ENCODE measurements around the gene SLC5A11.
A peak's percentile ranks its signal among the peaks of the same experiment; 100 is the strongest.

SLC5A11 gene

GRCh38 chr16:24829153-24829552, 16.6 kb upstream of the SLC5A11 start:
- Histone ChIP-seq H3K4me3 (no peak overlapping the region), H3K9me3 (replicated peaks in 1 of 11) (no peaks in the 10 kb centered on the region), H3K36me3 (peaks cover 38 to 70% (median 46%) of the 10 kb centered on the region in 11 experiments), H3K9ac (no peak overlapping the region), H3K4me2 (no peak overlapping the region), H3K27me3 (no peaks in the 10 kb centered on the region), H3K27ac (no peak overlapping the region), H3K4me1 (no peaks in the 10 kb centered on the region), H4K20me1 (peaks cover 0 to 18% (median 0%) of the 10 kb centered on the region in 11 experiments; a peak in 6 of 22 replicates)
- TF ChIP-seq Cebpa-rat (IDR thresholded peaks at IDR 0.05) = no peak

- Histone ChIP-seq H3K36me3 (peaks cover under 1 to 31% (median 4%) of the 10 kb centered on the region in 11 experiments; a peak in 15 of 22 replicates), H3K4me1 (peaks cover 0 to 5% (median under 1%) of the 10 kb centered on the region in 10 experiments; a peak in 9 of 20 replicates), H4K20me1 (peaks cover 0 to 6% (median 0%) of the 10 kb centered on the region in 11 experiments; a peak in 2 of 22 replicates), H3K4me3 (no peak overlapping the region), H3K9ac (no peak overlapping the region), H3K27me3 (no peaks in the 10 kb centered on the region), H3K9me3 (replicated peaks in 1 of 11) (no peaks in the 10 kb centered on the region), H3K27ac (no peak overlapping the region), H3K4me2 (no peak overlapping the region)
- no peak for TF ChIP-seq Cebpa-rat (IDR thresholded peaks at IDR 0.05)
Observed at GRCh38 chr16:24833352-24833751, 12.4 kb upstream of the SLC5A11 start.

GRCh38 chr16:24834459-24835335, 11.1 kb upstream of the SLC5A11 start:
- Histone ChIP-seq H3K4me2 (no peak overlapping the region), H3K27me3 (no peaks in the 10 kb centered on the region), H3K9ac (no peak overlapping the region), H4K20me1 (peaks cover 0 to 6% (median 0%) of the 10 kb centered on the region in 11 experiments; a peak in 2 of 22 replicates), H3K4me3 (no peak overlapping the region), H3K36me3 (peaks cover 0 to 17% (median 0%) of the 10 kb centered on the region in 11 experiments; a peak in 6 of 22 replicates), H3K9me3 (replicated peaks in 1 of 11) (no peaks in the 10 kb centered on the region), H3K4me1 (peaks cover 0 to 16% (median 7%) of the 10 kb centered on the region in 10 experiments; a peak in 9 of 20 replicates), H3K27ac (no peak overlapping the region)
- TF ChIP-seq Cebpa-rat (IDR thresholded peaks at IDR 0.05) = no peak

- Histone ChIP-seq H4K20me1 (peaks cover 0 to 6% (median 0%) of the 10 kb centered on the region in 11 experiments; a peak in 2 of 22 replicates), H3K4me3 (no peak overlapping the region), H3K27me3 (no peaks in the 10 kb centered on the region), H3K9me3 (replicated peaks in 1 of 11) (no peaks in the 10 kb centered on the region), H3K4me2 (no peak overlapping the region), H3K36me3 (peaks cover 0 to 15% (median 0%) of the 10 kb centered on the region in 11 experiments; a peak in 4 of 22 replicates), H3K9ac (no peak overlapping the region), H3K27ac (no peak overlapping the region), H3K4me1 (peaks cover 0 to 16% (median 7%) of the 10 kb centered on the region in 10 experiments; a peak in 9 of 20 replicates)
- no peak for TF ChIP-seq Cebpa-rat (IDR thresholded peaks at IDR 0.05)
Observed at GRCh38 chr16:24836836-24837235, 8.9 kb upstream of the SLC5A11 start.

GRCh38 chr16:24837969-24838368, 7.8 kb upstream of the SLC5A11 start:
- Histone ChIP-seq H3K36me3 (peaks cover 0 to 6% (median 0%) of the 10 kb centered on the region in 11 experiments; a peak in 3 of 22 replicates), H4K20me1 (peaks cover 0 to 6% (median 0%) of the 10 kb centered on the region in 11 experiments; a peak in 2 of 22 replicates), H3K9ac (no peak overlapping the region), H3K27ac (no peak overlapping the region), H3K4me2 (no peak overlapping the region), H3K4me3 (no peak overlapping the region), H3K4me1 (peaks cover 0 to 16% (median 7%) of the 10 kb centered on the region in 10 experiments; a peak in 9 of 20 replicates), H3K27me3 (no peaks in the 10 kb centered on the region), H3K9me3 (replicated peaks in 1 of 11) (no peaks in the 10 kb centered on the region)
- no peak for TF ChIP-seq Cebpa-rat (IDR thresholded peaks at IDR 0.05)

GRCh38 chr16:24838554-24839266, 7.1 kb upstream of the SLC5A11 start:
- TF ChIP-seq Cebpa-rat (IDR thresholded peaks at IDR 0.05) = no peak
- Histone ChIP-seq H3K4me3 (no peak overlapping the region), H3K9me3 (replicated peaks in 1 of 11) (no peaks in the 10 kb centered on the region), H3K36me3 (peaks cover 0 to 4% (median 0%) of the 10 kb centered on the region in 11 experiments; a peak in 1 of 22 replicates), H3K4me1 (peaks cover 0 to 16% (median 7%) of the 10 kb centered on the region in 10 experiments; a peak in 9 of 20 replicates), H3K27ac (peak overlapping the region in 2 of 11 experiments; percentile 9; a peak in 1 of 22 replicates), H4K20me1 (peaks cover 0 to 6% (median 0%) of the 10 kb centered on the region in 11 experiments; a peak in 2 of 22 replicates), H3K4me2 (peak overlapping the region in 5 of 11 experiments; percentile 27 to 51 (median 39); a peak in 9 of 22 replicates), H3K27me3 (no peaks in the 10 kb centered on the region), H3K9ac (no peak overlapping the region)

- Histone ChIP-seq H3K36me3 (peaks cover 0 to 4% (median 0%) of the 10 kb centered on the region in 11 experiments; a peak in 1 of 22 replicates), H3K9ac (no peak overlapping the region), H3K4me1 (peaks cover 0 to 16% (median 7%) of the 10 kb centered on the region in 10 experiments; a peak in 9 of 20 replicates), H3K27me3 (no peaks in the 10 kb centered on the region), H3K9me3 (replicated peaks in 1 of 11) (no peaks in the 10 kb centered on the region), H3K27ac (no peak overlapping the region), H4K20me1 (no peaks in the 10 kb centered on the region; a peak in 1 of 22 replicates), H3K4me3 (no peak overlapping the region), H3K4me2 (peak overlapping the region in 4 of 11 experiments; percentile 35 to 51 (median 40); a peak in 6 of 22 replicates)
- TF ChIP-seq Cebpa-rat (IDR thresholded peaks at IDR 0.05) = no peak
Observed at GRCh38 chr16:24839347-24839972, 6.3 kb upstream of the SLC5A11 start.

GRCh38 chr16:24841291-24841690, 4.5 kb upstream of the SLC5A11 start:
- no peak for TF ChIP-seq Cebpa-rat (IDR thresholded peaks at IDR 0.05)
- Histone ChIP-seq H3K9me3 (replicated peaks in 1 of 11) (no peaks in the 10 kb centered on the region), H3K4me1 (peaks cover 0 to 16% (median 7%) of the 10 kb centered on the region in 10 experiments; a peak in 9 of 20 replicates), H3K9ac (no peak overlapping the region), H3K4me2 (no peak overlapping the region), H3K27ac (no peak overlapping the region), H3K36me3 (peaks cover 0 to 4% (median 0%) of the 10 kb centered on the region in 11 experiments; a peak in 1 of 22 replicates), H4K20me1 (no peaks in the 10 kb centered on the region; a peak in 1 of 22 replicates), H3K27me3 (no peaks in the 10 kb centered on the region), H3K4me3 (no peak overlapping the region)
